Measurements from ENCODE around the gene VEZF1. TPM values are rescaled to one million over a fixed set of nuclear protein-coding genes. Genes with fewer than 3 reads are reported as not detected.

VEZF1 gene
- total RNA-seq, 1 donor from 2014 or later = 59.5 TPM

DNA sequence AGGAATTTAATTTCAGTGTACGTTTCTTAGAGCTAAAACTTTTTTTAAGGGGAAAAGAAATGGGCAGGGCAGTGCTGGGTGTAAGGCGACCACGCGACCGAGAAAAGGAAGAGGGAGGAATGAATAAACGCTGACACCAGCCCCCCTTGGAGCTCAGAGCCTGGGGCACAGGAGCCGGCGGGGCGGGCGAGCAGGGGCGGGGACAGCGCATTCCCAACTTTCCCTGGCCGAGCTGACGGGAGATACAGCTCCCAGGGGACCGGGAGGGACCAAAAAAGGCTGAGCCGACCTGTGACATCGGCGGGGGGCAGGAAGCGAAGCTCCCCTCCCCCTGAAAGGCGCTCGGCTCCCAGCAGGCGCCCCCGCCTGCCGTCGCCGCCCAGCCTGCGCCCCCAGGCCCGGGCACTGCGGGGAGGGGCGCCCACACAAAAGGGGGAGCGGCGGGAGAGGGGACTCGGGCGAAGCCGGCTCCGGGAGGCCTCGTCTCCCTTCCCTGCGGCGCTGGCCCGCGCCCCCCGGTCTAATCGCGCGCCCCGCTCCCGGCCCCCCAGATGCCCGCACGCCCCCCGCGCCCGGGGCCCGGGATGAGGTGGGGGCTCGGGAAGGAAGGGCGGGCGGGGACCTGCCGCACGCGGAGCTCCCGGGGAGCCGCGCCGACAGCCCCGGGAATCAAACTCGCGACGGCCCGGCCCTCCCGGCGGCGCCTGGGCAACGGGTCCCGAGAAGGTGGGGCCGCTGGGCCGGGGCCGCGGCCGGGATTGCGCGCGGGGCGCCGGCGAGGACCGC, 33.5 kb downstream of the VEZF1 start:
- DNase-seq (ENCODE audit: low spot score in 2 of 2) = peak; percentile 68 to 78
- FAIRE-seq = no peak

GRCh38 chr17:57953705-57954396, 34.2 kb downstream of the VEZF1 start:
- FAIRE-seq (no peak), DNase-seq (ENCODE audit: low spot score in 2 of 2) (no peak)

- DNase-seq (ENCODE audit: low spot score in 2 of 2) = no peak
- no peak for FAIRE-seq
These were observed 34.8 kb downstream of the VEZF1 start for GRCh38 chr17:57953219-57953618.

DNA sequence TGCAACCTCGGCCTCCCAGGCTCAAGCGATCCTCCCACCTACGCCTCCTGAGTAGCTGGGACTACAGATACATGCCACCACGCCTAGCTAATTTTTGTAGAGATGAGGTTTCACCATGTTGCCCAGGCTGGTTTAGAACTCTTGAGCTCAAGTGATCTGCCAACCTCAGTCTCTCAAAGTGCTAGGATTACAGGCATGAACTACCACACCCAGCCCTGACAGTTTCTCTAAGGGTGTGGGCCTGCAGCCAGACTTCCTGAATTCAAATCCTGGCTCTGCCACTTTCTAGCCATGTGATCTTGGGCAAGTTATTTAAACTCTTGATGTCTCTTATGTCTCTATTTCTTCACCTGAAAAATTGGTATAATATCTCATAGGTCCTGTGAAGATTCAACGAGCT, 38.4 kb downstream of the VEZF1 start:
- FAIRE-seq = no peak
- no peak for DNase-seq (ENCODE audit: low spot score in 2 of 2)

DNA sequence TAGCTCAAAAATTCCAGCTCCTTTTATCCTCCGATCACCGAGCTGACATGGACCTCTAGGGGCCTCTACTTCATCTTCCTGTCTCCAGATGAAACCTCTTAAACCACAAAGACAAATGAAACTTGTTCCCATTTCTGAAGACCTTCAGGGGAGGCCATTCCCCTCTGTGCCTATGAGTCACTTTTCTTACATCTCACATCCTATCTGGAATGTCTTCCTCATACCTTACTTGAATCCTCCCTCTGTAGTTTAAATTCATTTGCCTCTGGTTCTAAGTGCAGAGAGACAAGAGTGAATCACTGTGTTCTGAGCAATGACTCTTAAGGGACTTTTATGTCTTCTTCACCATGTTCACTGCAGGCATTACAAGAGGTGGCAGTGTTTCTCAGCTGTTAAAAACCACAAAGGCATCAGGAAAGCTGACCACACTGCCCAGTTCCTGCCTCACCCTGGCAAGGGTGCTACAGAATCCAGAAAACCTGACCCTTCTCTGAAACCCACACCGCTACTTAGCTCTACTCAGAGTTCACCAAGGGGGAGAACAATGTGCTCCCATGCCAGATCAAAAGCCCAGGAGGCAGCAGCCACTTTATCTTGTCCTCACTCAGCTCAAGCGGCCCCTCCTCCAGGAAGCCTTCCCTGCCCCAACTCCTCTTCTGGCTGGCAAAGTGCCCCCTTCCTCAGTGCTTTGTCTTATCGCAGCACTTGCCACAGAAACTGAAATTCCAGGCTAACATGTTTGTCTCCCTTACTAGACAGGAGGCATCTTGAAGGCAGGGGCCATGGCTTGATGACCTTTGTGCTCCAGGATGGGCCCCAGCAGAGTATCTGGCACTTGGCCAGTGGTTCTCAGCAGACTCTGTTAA, 39.3 kb downstream of the VEZF1 start:
- DNase-seq (ENCODE audit: low spot score in 2 of 2) = no peak

GRCh38 chr17:57948169-57948554, 39.9 kb downstream of the VEZF1 start:
- FAIRE-seq = no peak
- no peak for DNase-seq (ENCODE audit: low spot score in 2 of 2)

More for the DNA sequence above, 39.3 kb downstream of the VEZF1 start:
- FAIRE-seq = no peak

DNA sequence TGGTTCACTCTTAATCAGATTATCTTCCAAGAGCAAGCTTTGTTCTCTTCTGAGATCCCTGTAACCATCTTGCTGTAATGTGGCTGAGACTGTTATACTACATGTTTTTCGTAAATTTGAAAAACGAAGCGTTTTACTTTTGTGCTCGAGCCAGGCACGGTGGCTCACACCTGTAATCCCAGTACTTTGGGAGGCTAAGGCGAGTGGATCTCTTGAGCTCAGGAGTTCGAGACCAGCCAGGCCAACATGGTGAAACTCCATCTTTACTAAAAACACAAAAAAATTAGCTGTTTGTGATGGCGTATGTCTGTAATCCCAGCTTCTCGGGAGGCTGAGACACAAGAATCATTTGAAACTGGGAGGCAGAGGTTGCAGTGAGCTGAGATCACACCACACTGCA, 40.7 kb downstream of the VEZF1 start:
- no peak for FAIRE-seq
- no peak for DNase-seq (ENCODE audit: low spot score in 2 of 2)

DNA sequence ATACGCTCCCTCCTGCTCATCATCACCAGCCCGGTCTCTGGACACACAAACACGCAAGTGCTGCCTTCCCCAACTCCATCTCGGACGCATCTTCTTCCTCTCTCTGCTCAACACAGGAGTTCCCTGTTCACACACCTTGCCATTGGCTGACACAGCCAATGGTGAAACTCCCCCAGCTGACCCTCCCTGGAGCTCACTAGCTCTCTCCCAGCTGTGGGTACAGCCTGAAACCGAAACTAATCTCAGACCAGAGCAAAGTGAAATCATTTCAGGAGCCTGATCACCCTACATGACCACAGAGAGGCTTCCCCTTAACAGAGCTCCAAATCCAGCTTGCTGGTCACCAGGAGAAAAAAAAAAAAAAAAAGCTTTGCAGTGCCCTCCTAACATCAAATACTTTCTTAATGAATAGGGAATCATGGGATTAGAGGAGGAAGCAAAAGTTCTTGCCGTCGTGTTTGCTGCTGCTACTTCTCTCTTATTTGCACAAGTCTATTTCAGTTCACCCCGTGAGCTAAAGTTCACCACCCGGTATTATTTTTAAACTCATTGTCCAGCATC, 41.2 kb downstream of the VEZF1 start:
- FAIRE-seq (no peak), DNase-seq (ENCODE audit: low spot score in 2 of 2) (no peak)

- DNase-seq (ENCODE audit: low spot score in 2 of 2) (no peak), FAIRE-seq (no peak)
These were observed 41.9 kb downstream of the VEZF1 start for GRCh38 chr17:57945996-57946797.

DNA sequence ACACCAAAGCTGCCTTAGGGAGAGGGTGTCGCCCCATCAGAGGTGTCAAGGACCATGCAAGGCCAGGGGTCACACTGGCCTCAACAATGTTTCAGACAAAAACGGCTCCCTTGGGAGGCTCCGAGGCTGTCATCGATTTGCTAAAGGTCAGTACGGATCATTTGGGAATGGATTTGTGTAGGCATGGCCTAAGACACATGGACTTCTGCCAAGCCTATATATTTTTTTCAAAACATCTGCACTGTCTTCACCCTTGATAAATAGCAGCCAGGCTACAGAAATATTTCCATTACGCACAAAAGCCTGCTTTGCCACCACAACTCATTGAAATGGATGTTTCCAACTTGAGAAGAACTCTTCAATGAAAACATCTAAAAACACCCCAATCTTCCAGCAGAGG, 43.1 kb downstream of the VEZF1 start:
- no peak for DNase-seq (ENCODE audit: low spot score in 2 of 2)
- FAIRE-seq = no peak

DNA sequence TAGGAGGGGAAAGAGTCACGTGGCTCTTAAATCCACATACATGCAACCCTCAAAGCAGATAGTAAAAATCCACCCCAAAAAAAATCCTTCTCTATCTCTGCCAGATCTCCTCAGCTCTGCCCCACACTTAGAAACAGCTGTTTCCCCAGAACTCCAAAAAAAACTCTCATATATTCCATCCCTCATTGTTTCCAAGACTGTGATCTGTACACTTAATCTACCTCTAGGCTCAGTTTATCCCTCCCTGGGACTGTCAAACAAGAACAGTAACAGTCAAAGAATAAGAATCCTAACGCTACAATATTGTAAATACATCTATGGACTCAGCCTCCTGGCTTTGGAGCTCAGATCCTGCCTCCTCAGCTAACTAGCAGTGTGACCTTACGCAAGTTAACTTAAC, 44.4 kb downstream of the VEZF1 start:
- no peak for DNase-seq (ENCODE audit: low spot score in 2 of 2)
- no peak for FAIRE-seq

GRCh38 chr17:57943140-57943539, 44.9 kb downstream of the VEZF1 start:
- DNase-seq (ENCODE audit: low spot score in 2 of 2) (no peak), FAIRE-seq (no peak)

- DNase-seq (ENCODE audit: low spot score in 2 of 2) (no peak), FAIRE-seq (no peak)
These were observed 46.4 kb downstream of the VEZF1 start for GRCh38 chr17:57941384-57942370.

DNA sequence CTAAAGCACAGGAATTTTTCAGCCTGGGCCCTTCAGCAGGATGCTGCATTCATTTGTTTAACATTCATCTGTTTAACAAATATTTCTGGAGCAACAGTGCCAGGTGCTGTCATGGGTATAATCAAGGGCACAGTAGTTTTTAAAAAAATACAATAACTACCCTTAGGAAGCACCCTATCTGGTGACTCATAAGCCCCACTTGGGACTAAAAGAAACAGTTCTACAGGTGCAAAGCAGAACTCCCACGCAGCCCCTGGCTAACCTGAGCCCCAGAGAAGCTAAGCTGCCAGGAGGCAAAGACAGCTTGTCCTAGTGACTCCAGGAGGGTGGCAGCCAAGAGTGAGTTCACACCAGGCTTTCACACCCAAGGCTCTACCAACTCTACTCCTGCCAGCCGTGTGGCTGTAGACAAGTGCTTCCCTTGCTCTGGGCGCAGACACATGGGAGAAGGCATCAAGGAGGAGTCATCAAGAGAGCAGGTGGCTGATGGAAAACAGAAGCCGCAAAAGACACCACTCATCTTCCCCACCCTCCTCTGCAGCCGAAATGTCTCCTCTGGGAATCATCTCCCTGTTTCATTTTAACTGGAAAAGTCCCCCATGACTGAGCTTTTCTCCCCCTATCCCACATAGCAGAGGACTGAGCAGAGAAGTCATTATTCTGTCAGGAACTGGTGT, 47.3 kb downstream of the VEZF1 start:
- FAIRE-seq (no peak), DNase-seq (ENCODE audit: low spot score in 2 of 2) (no peak)

DNA sequence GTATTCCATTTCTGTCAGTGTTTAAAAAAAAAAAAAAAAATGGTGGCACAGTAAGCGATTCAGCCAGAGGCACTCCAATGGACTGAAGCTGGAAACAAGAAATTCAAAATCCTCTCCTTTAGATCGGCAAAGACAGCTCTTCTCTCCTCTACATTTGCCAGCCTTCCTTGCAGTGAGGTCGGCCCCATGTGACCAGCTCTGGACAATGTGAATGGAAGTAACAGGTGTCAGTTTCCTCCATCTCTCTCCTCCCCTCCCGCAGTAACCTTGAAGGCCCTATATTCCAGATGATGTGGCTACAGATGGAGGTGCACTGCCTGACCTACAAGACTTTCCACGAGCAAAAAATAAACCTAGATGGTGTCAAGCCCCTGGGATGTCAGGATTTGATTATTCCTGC, 47.8 kb downstream of the VEZF1 start:
- no peak for FAIRE-seq
- no peak for DNase-seq (ENCODE audit: low spot score in 2 of 2)

DNA sequence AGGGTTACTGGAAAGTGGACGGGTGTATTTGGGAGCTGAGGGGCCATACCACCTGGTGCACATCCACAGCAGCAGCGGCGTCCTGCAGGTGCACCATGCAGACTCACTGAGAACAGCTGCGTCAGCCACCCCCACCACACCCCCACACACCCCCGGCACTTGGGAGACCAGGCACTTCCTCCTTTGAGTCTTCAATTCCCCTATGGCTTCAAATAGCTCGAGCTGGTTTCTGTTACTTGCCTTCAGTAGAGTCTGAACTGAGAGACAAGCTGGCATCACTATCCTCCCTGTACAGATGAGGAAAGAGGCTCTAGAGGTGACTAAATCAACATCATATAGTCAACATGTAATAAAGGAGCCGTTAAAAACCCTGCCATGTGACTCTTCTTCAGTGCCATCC, 48.3 kb downstream of the VEZF1 start:
- no peak for FAIRE-seq
- no peak for DNase-seq (ENCODE audit: low spot score in 2 of 2)

GRCh38 chr17:57938061-57938502, 50.0 kb downstream of the VEZF1 start:
- FAIRE-seq = no peak
- no peak for DNase-seq (ENCODE audit: low spot score in 2 of 2)

DNA sequence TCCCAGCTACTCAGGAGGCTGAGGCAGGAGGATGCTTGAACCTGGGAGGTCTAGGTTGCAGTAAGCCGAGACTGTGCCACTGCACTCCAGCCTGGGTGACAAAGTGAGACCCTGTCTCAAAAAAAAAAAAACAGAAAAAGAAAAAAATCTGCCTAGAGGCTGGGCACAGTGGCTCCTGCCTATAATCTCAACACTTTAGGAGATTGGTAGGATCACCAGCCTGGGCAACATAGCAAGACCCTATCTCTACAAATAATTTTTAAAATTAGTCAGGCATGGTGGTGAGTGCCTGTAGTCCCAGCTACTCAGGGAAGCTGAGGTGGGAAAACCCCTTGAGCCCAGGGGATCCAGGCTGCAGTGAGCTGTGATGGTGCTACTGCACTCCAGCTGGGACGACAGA, 50.6 kb downstream of the VEZF1 start:
- FAIRE-seq (no peak), DNase-seq (ENCODE audit: low spot score in 2 of 2) (no peak)

Data from frontal cortex (tissue), 4 donors.